Epithelial cell of esophagus (primary cell): ENCODE data around the gene TMA16.

Source experiments
- DNase-seq: peaks from one replicate; pipeline ENCODE4 v3.0.0; 2010; ENCODE audit warnings: low read depth
- H3K4me3 ChIP-seq: 2 replicates; pipeline ENCODE4 v1.5.1; 2011; ENCODE audit warnings: mild to moderate bottlenecking, low read length, control low read depth
- CTCF ChIP-seq: IDR thresholded peaks from 2 replicates; pipeline ENCODE4 v1.5.1; 2011; ENCODE audit warnings: low read depth, mild to moderate bottlenecking, low read length, control low read depth, inconsistent platforms; ENCODE audit not compliant: insufficient read depth; ENCODE audit errors: missing control alignments

Gene TMA16

GRCh38 chr4:163548481-163549243 is 54.2 kb downstream of the TMA16 start:
- peak; percentile 67 for DNase-seq
- no peak overlapping the region for H3K4me3 ChIP-seq
- peak; percentile 63 for TF ChIP-seq CTCF

- no peak for TF ChIP-seq CTCF
- no peak for DNase-seq
- no peak overlapping the region for H3K4me3 ChIP-seq
Observed at GRCh38 chr4:163550869-163551267, 56.4 kb downstream of the TMA16 start.

- no peak for TF ChIP-seq CTCF
- no peak overlapping the region for H3K4me3 ChIP-seq
- no peak for DNase-seq
Observed at GRCh38 chr4:163553146-163553545, 58.7 kb downstream of the TMA16 start.

- peak; percentile 38 for DNase-seq
- peak; percentile 42 for TF ChIP-seq CTCF
- no peak overlapping the region for H3K4me3 ChIP-seq
Observed at GRCh38 chr4:163554870-163555465, 60.5 kb downstream of the TMA16 start.

GRCh38 chr4:163556177-163556576 is 61.7 kb downstream of the TMA16 start:
- no peak overlapping the region for H3K4me3 ChIP-seq
- no peak for TF ChIP-seq CTCF
- no peak for DNase-seq

- TF ChIP-seq CTCF = no peak
- H3K4me3 ChIP-seq = no peak overlapping the region
- DNase-seq = no peak
Observed at GRCh38 chr4:163556650-163557391, 62.3 kb downstream of the TMA16 start.
